Activated naive CD4-positive, alpha-beta T cell treated with anti-CD3 and anti-CD28 coated beads, Interleukin-2, amount 50 U/mL, for 24 hours (primary cell): ENCODE results near the gene VAMP3.
A peak's percentile ranks its signal among the peaks of the same experiment; 100 is the strongest.

Experiments
- H3K27ac Mint-ChIP-seq: one replicate; pipeline ENCODE4 v1.8.0; 2021; ENCODE audit warnings: mild to moderate bottlenecking, mixed read lengths
- H3K27me3 Mint-ChIP-seq: one replicate; pipeline ENCODE4 v1.8.0; 2021; ENCODE audit warnings: mixed read lengths
- H3K36me3 Mint-ChIP-seq: one replicate; pipeline ENCODE4 v1.8.0; 2021; ENCODE audit warnings: mixed read lengths
- H3K4me1 Mint-ChIP-seq: one replicate; pipeline ENCODE4 v1.8.0; 2021; ENCODE audit warnings: mixed read lengths
- H3K4me3 Mint-ChIP-seq: one replicate; pipeline ENCODE4 v1.8.0; 2021; ENCODE audit warnings: mild to moderate bottlenecking, mixed read lengths
- H3K9me3 Mint-ChIP-seq: one replicate; pipeline ENCODE4 v1.8.0; 2021; ENCODE audit warnings: mixed read lengths

VAMP3 gene

GRCh38 chr1:7821282-7821681 lies 50.2 kb downstream of the VAMP3 start:
- no peak overlapping the region for H3K27ac Mint-ChIP-seq
- peaks cover 25% of the 10 kb centered on the region for H3K36me3 Mint-ChIP-seq
- no peak overlapping the region for H3K4me3 Mint-ChIP-seq
- peaks cover 1% of the 10 kb centered on the region for H3K4me1 Mint-ChIP-seq
- H3K9me3 Mint-ChIP-seq: no peaks in the 10 kb centered on the region
- no peaks in the 10 kb centered on the region for H3K27me3 Mint-ChIP-seq

- peaks cover 4% of the 10 kb centered on the region for H3K4me1 Mint-ChIP-seq
- H3K36me3 Mint-ChIP-seq: peaks cover 23% of the 10 kb centered on the region
- no peak overlapping the region for H3K27ac Mint-ChIP-seq
These were observed 53.6 kb downstream of the VAMP3 start for GRCh38 chr1:7824701-7825100.

GRCh38 chr1:7826363-7826762 lies 55.3 kb downstream of the VAMP3 start:
- peaks cover 4% of the 10 kb centered on the region for H3K4me1 Mint-ChIP-seq
- peaks cover 16% of the 10 kb centered on the region for H3K36me3 Mint-ChIP-seq
- H3K9me3 Mint-ChIP-seq: no peaks in the 10 kb centered on the region
- peak overlapping the region; percentile 93 for H3K4me3 Mint-ChIP-seq
- no peak overlapping the region for H3K27ac Mint-ChIP-seq
- H3K27me3 Mint-ChIP-seq: no peaks in the 10 kb centered on the region

More at GRCh38 chr1:7824701-7825100, 53.6 kb downstream of the VAMP3 start:
- Mint-ChIP-seq H3K27me3 (no peaks in the 10 kb centered on the region), H3K4me3 (no peak overlapping the region), H3K9me3 (no peaks in the 10 kb centered on the region)

GRCh38 chr1:7827126-7827955 lies 56.2 kb downstream of the VAMP3 start:
- H3K36me3 Mint-ChIP-seq: peaks cover 11% of the 10 kb centered on the region
- H3K27me3 Mint-ChIP-seq: no peaks in the 10 kb centered on the region
- H3K4me3 Mint-ChIP-seq: peak overlapping the region; percentile 93
- H3K9me3 Mint-ChIP-seq: no peaks in the 10 kb centered on the region
- peaks cover 4% of the 10 kb centered on the region for H3K4me1 Mint-ChIP-seq
- peak overlapping the region; percentile 93 for H3K27ac Mint-ChIP-seq
